GM23248 (cell line): Measurements from ENCODE around the gene LNX2. TPM values are rescaled to one million over a fixed set of nuclear protein-coding genes. Genes with fewer than 3 reads are reported as not detected.

Experiments used
- DNase-seq: peaks from one replicate; pipeline ENCODE4 v3.0.0-alpha.2; 2015
- H2AFZ ChIP-seq: fragments of 200-600 bp; sonication (generic); 2 replicates; pipeline ENCODE4 v1.6.1; 2016; ENCODE audit warnings: antibody characterized with exemption
- H3F3A ChIP-seq: fragments of 200-600 bp; sonication (generic); 2 replicates; pipeline ENCODE4 v1.6.1; 2016; ENCODE audit warnings: mild to moderate bottlenecking, antibody characterized with exemption, mixed run types; ENCODE audit not compliant: insufficient read depth
- H3K27ac ChIP-seq: fragments of 200-600 bp; sonication (generic); 2 replicates; pipeline ENCODE4 v1.5.1; 2016; ENCODE audit warnings: mild to moderate bottlenecking
- H3K27me3 ChIP-seq: fragments of 200-600 bp; sonication (generic); replicated peaks from 2 replicates; pipeline ENCODE4 v1.6.1; 2016; ENCODE audit warnings: mild to moderate bottlenecking; ENCODE audit not compliant: insufficient read depth
- H3K36me3 ChIP-seq: fragments of 200-600 bp; sonication (generic); 2 replicates; pipeline ENCODE4 v1.6.1; 2016; ENCODE audit warnings: low read depth, mild to moderate bottlenecking
- H3K4me1 ChIP-seq: fragments of 200-600 bp; sonication (generic); 2 replicates; pipeline ENCODE4 v1.6.1; 2016; ENCODE audit warnings: mild to moderate bottlenecking; ENCODE audit not compliant: insufficient read depth
- H3K4me2 ChIP-seq: fragments of 200-600 bp; sonication (generic); one replicate; pipeline ENCODE4 v1.6.1; 2016; ENCODE audit warnings: mild to moderate bottlenecking; ENCODE audit not compliant: unreplicated experiment
- H3K4me3 ChIP-seq: fragments of 200-600 bp; sonication (generic); 2 replicates; pipeline ENCODE4 v1.5.1; 2016; ENCODE audit warnings: mild to moderate bottlenecking
- H3K79me2 ChIP-seq: fragments of 200-600 bp; sonication (generic); 2 replicates; pipeline ENCODE4 v1.6.1; 2016; ENCODE audit warnings: mild to moderate bottlenecking; ENCODE audit not compliant: insufficient read depth
- H3K9ac ChIP-seq: fragments of 200-600 bp; sonication (generic); 2 replicates; pipeline ENCODE4 v1.6.1; 2016; ENCODE audit warnings: mild to moderate bottlenecking
- H3K9me2 ChIP-seq: fragments of 200-600 bp; sonication (generic); 2 replicates; pipeline ENCODE4 v1.6.1; 2016; ENCODE audit warnings: mixed run types, mild to moderate bottlenecking, moderate library complexity; ENCODE audit not compliant: insufficient read depth
- H3K9me3 ChIP-seq: fragments of 200-600 bp; sonication (generic); one replicate; pipeline ENCODE4 v1.6.1; 2017; ENCODE audit warnings: low read depth
- H4K20me1 ChIP-seq: fragments of 200-600 bp; sonication (generic); 2 replicates; pipeline ENCODE4 v1.6.0; 2016; ENCODE audit not compliant: insufficient read depth
- EZH2 ChIP-seq: fragments of 200-600 bp; sonication (generic); IDR thresholded peaks from 2 replicates; pipeline ENCODE4 v1.6.1; 2018; ENCODE audit warnings: antibody characterized with exemption, mild to moderate bottlenecking; ENCODE audit not compliant: insufficient read depth, poor library complexity, severe bottlenecking
- EZH2phosphoT487 ChIP-seq: fragments of 200-600 bp; sonication (generic); IDR thresholded peaks from 2 replicates; pipeline ENCODE4 v1.6.1; 2018; ENCODE audit warnings: antibody characterized with exemption, moderate library complexity, mild to moderate bottlenecking, low read depth; ENCODE audit not compliant: insufficient read depth
- whole genome bisulfite sequencing, 2 experiments: methylation state at CpG; one replicate each; pipeline ENCODE4 v1.1.6; 2015 to 2017; ENCODE audit warnings: low lambda C conversion rate in 2 of 2, low coverage in 1 of 2; ENCODE audit errors: missing lambda C conversion rate in 2 of 2; 5-methylcytosine and 5-hydroxymethylcytosine counted together
- in situ Hi-C: fragments of 300-500 bp; cut with MboI; formaldehyde crosslinking; loops from 2 replicates; pipeline ENCODE4 v1.15.0; 2020
- polyA plus RNA-seq: library from polyadenylated mRNA; unstranded; fragments of >200 nt; fragmentation: Nextera tagmentation; extraction: Ambion mirVana; gene quantifications from 2 replicates; pipeline ENCODE4 v1.2.1, GENCODE V29; 2016
- total RNA-seq: library from RNA; depleted of rRNA; stranded (reverse); fragments of >200 nt; shearing (Covaris generic); gene quantifications from 2 replicates; pipeline ENCODE4 v1.2.3, GENCODE V29; 2014

LNX2 gene
- total and polyA plus RNA-seq, 2 experiments from 2014 or later: 2.0 to 2.6 TPM

- H3K4me2 ChIP-seq: no peak overlapping the region
- H3K9me2 ChIP-seq: no peaks in the 10 kb centered on the region
- H3K9ac ChIP-seq: no peak overlapping the region
- in situ Hi-C loops: no loop called here
- peaks cover 8% of the 10 kb centered on the region for H3F3A ChIP-seq
- DNase-seq: no peak
- H3K79me2 ChIP-seq: peaks cover 79% of the 10 kb centered on the region
- H3K27me3 ChIP-seq: no peaks in the 10 kb centered on the region
- peaks cover 7% of the 10 kb centered on the region; the same call in 1 of the 2 replicates for H3K36me3 ChIP-seq
- H3K4me1 ChIP-seq: peaks cover 13% of the 10 kb centered on the region
- H2AFZ ChIP-seq: no peak overlapping the region
- no peak overlapping the region for H3K4me3 ChIP-seq
- WGBS, 2 experiments: 97 to 98% methylated on average over 3 of the region's 3 CpGs
- H3K27ac ChIP-seq: no peak overlapping the region
- TF ChIP-seq EZH2phosphoT487: no peak
- no peak for TF ChIP-seq EZH2
- no peaks in the 10 kb centered on the region for H4K20me1 ChIP-seq
- H3K9me3 ChIP-seq: no peaks in the 10 kb centered on the region
Observed at GRCh38 chr13:27624071-27624470, 3.7 kb upstream of the LNX2 start.

DNA sequence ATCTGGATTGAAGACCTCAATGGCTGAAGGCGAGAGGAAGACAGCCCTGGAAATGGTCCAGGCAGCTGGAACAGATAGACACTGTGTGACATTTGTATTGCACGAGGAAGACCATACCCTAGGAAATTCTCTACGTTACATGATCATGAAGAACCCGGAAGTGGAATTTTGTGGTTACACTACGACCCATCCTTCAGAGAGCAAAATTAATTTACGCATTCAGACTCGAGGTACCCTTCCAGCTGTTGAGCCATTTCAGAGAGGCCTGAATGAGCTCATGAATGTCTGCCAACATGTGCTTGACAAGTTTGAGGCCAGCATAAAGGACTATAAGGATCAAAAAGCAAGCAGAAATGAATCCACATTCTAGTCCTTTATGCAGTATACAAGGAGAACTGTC, 2.6 kb upstream of the LNX2 start:
- in situ Hi-C loops: no loop called here
- DNase-seq: no peak
- Histone ChIP-seq H3K79me2 (peaks cover 79% of the 10 kb centered on the region), H3F3A (peaks cover 15% of the 10 kb centered on the region), H3K9ac (peak overlapping the region; percentile 90; the same call in 1 of the 2 replicates), H3K4me1 (peaks cover 18% of the 10 kb centered on the region), H3K9me3 (no peaks in the 10 kb centered on the region), H3K27ac (no peak overlapping the region), H3K9me2 (no peaks in the 10 kb centered on the region), H3K4me3 (peak overlapping the region; percentile 93), H3K27me3 (no peaks in the 10 kb centered on the region), H3K4me2 (peak overlapping the region; percentile 98), H4K20me1 (no peaks in the 10 kb centered on the region), H3K36me3 (peaks cover 7% of the 10 kb centered on the region; the same call in 1 of the 2 replicates), H2AFZ (no peak overlapping the region; the same call in 1 of the 2 replicates)
- TF ChIP-seq EZH2 (no peak), EZH2phosphoT487 (no peak)
- 50 to 55% methylated on average over 7 of the region's 7 CpGs for WGBS, 2 experiments

DNA sequence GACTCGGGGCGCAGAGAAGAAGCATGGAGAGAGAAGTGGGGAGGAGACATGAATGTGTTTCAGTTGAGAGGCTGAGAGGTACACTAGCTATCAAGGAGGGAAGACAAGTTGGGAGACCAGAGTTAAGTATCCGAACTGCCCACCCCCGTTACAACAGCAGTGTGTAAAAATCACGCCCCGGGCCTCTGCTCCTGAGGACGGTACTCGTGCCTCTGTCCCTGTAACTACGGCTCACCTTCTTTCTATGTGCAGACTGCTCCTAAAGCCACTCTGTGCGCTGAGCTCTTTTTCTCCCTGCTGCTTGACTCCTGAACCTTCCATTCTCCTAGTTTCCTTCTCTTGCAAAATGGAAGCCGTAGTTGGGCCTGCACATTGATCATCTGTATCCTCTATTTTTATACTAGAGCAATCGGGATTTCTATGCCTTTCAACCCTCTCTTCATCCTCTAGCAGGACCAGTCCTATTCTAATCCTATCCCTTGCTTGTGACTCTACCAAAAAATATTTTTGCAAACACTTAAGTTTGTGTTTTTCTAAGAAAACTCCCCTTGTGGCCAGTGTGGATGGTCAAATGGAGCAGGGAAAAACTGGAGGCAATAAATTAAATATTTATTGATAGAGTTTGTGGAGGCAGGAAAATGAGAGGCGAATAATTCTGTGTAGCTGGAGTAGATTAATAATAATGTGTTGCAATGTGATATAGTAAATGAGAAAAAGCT, 1.9 kb upstream of the LNX2 start:
- Histone ChIP-seq H3K9me2 (no peaks in the 10 kb centered on the region), H3K4me2 (peak overlapping the region; percentile 98), H3K27ac (peak overlapping the region; percentile 63), H3K27me3 (no peaks in the 10 kb centered on the region), H3K36me3 (peaks cover 7% of the 10 kb centered on the region; the same call in 1 of the 2 replicates), H4K20me1 (no peaks in the 10 kb centered on the region), H3K79me2 (peaks cover 79% of the 10 kb centered on the region), H3F3A (peaks cover 15% of the 10 kb centered on the region), H3K9ac (peak overlapping the region; percentile 90), H3K9me3 (no peaks in the 10 kb centered on the region), H3K4me1 (peaks cover 18% of the 10 kb centered on the region), H3K4me3 (peak overlapping the region; percentile 93), H2AFZ (peak overlapping the region; percentile 97)
- peak; percentile 62 for DNase-seq
- WGBS, 2 experiments: 4 to 7% methylated on average over 13 of the region's 13 CpGs
- TF ChIP-seq EZH2phosphoT487: no peak
- no peak for TF ChIP-seq EZH2
- in situ Hi-C loops: no loop called here

- Histone ChIP-seq H3K27me3 (no peaks in the 10 kb centered on the region), H3K9me2 (no peaks in the 10 kb centered on the region), H3K4me1 (peaks cover 18% of the 10 kb centered on the region), H3K4me3 (peak within 1 kb of the TSS; percentile 93), H3K79me2 (peaks cover 79% of the 10 kb centered on the region), H2AFZ (peak within 1 kb of the TSS; percentile 97), H4K20me1 (no peaks in the 10 kb centered on the region), H3K27ac (peak within 1 kb of the TSS; percentile 63), H3K9me3 (no peaks in the 10 kb centered on the region), H3K36me3 (peaks cover 7% of the 10 kb centered on the region; the same call in 1 of the 2 replicates), H3F3A (peaks cover 15% of the 10 kb centered on the region), H3K9ac (peak within 1 kb of the TSS; percentile 90), H3K4me2 (peak within 1 kb of the TSS; percentile 98)
- DNase-seq: peak; percentile 88
- in situ Hi-C loops: no loop called here
- 1 to 3% methylated on average over 48 to 53 of the region's 71 CpGs for WGBS, 2 experiments
- TF ChIP-seq EZH2: no peak
- TF ChIP-seq EZH2phosphoT487: no peak
Observed at GRCh38 chr13:27621366-27622101, 1.2 kb upstream of the LNX2 start, which contains the start of gene POLR1D. TSS of gene POLR1D (plus strand) at chr13:27621892. CDS start at chr13:27621984, 92 bp downstream.
